HEK293 (cell line): Measurements from ENCODE around the gene ZHX3.

ENCODE experiments used
- ATF2 ChIP-seq: fragments of 450-650 bp; formaldehyde crosslinking; IDR thresholded peaks from 2 replicates; pipeline ENCODE4 v1.5.1; 2016; ENCODE audit warnings: missing biosample characterization, missing genetic modification characterization, low read depth
- GLIS2 ChIP-seq: fragments of 450-650 bp; formaldehyde crosslinking; IDR thresholded peaks from 2 replicates; pipeline ENCODE4 v1.5.1; 2016; ENCODE audit warnings: missing biosample characterization, missing genetic modification characterization
- HOXD13 ChIP-seq: sonication (generic); formaldehyde crosslinking; IDR thresholded peaks from 2 replicates; pipeline ENCODE4 v1.8.0; 2022; ENCODE audit warnings: missing genetic modification reagents, borderline replicate concordance
- KLF9 ChIP-seq: fragments of 450-650 bp; formaldehyde crosslinking; IDR thresholded peaks from 2 replicates; pipeline ENCODE4 v1.5.1; 2016; ENCODE audit warnings: missing biosample characterization, missing genetic modification characterization, low read depth
- MEIS1 ChIP-seq: sonication (generic); formaldehyde crosslinking; IDR thresholded peaks from 2 replicates; pipeline ENCODE4 v1.8.1; 2022; ENCODE audit warnings: missing genetic modification reagents, mild to moderate bottlenecking, borderline replicate concordance
- MYNN ChIP-seq: fragments of 450-650 bp; formaldehyde crosslinking; IDR thresholded peaks from 2 replicates; pipeline ENCODE4 v1.5.1; 2016; ENCODE audit warnings: missing biosample characterization, missing genetic modification characterization, borderline replicate concordance
- OVOL3 ChIP-seq: fragments of 450-650 bp; formaldehyde crosslinking; IDR thresholded peaks from 2 replicates; pipeline ENCODE4 v1.5.1; 2016; ENCODE audit warnings: missing biosample characterization, missing genetic modification characterization
- PRDM10 ChIP-seq: fragments of 450-650 bp; formaldehyde crosslinking; IDR thresholded peaks from 2 replicates; pipeline ENCODE4 v1.5.1; 2016; ENCODE audit warnings: missing biosample characterization, missing genetic modification characterization
- SCRT1 ChIP-seq: fragments of 450-650 bp; formaldehyde crosslinking; IDR thresholded peaks from 2 replicates; pipeline ENCODE4 v1.5.1; 2016; ENCODE audit warnings: missing biosample characterization, missing genetic modification characterization, borderline replicate concordance
- SP2 ChIP-seq: fragments of 450-650 bp; formaldehyde crosslinking; IDR thresholded peaks from 2 replicates; pipeline ENCODE4 v1.5.1; 2016; ENCODE audit warnings: missing biosample characterization, missing genetic modification characterization
- ZBTB44 ChIP-seq: fragments of 450-650 bp; IDR thresholded peaks from 2 replicates; pipeline ENCODE4 v1.5.1; 2018; ENCODE audit warnings: missing biosample characterization, mild to moderate bottlenecking, missing genetic modification characterization
- ZBTB49 ChIP-seq: fragments of 450-650 bp; formaldehyde crosslinking; IDR thresholded peaks from 2 replicates; pipeline ENCODE4 v1.5.1; 2016; ENCODE audit warnings: missing biosample characterization, missing genetic modification characterization, low read depth
- ZBTB8A ChIP-seq: fragments of 450-650 bp; formaldehyde crosslinking; IDR thresholded peaks from 2 replicates; pipeline ENCODE4 v1.5.1; 2016; ENCODE audit warnings: missing biosample characterization, missing genetic modification characterization
- ZFP3 ChIP-seq: fragments of 450-650 bp; formaldehyde crosslinking; IDR thresholded peaks from 2 replicates; pipeline ENCODE4 v1.5.1; 2016; ENCODE audit warnings: low read depth, missing biosample characterization, missing genetic modification characterization
- ZFP37 ChIP-seq: fragments of 450-650 bp; formaldehyde crosslinking; IDR thresholded peaks from 2 replicates; pipeline ENCODE4 v1.5.1; 2016; ENCODE audit warnings: missing biosample characterization, missing genetic modification characterization
- ZFP69B ChIP-seq: fragments of 450-650 bp; formaldehyde crosslinking; IDR thresholded peaks from 2 replicates; pipeline ENCODE4 v1.5.1; 2016; ENCODE audit warnings: missing biosample characterization, missing genetic modification characterization
- ZNF112 ChIP-seq: fragments of 450-650 bp; formaldehyde crosslinking; IDR thresholded peaks from 2 replicates; pipeline ENCODE4 v1.5.0; 2017; ENCODE audit warnings: missing biosample characterization, missing genetic modification characterization
- ZNF221 ChIP-seq: fragments of 450-650 bp; formaldehyde crosslinking; IDR thresholded peaks from 2 replicates; pipeline ENCODE4 v1.5.1; 2017; ENCODE audit warnings: missing biosample characterization, missing genetic modification characterization, borderline replicate concordance
- ZNF350 ChIP-seq: fragments of 450-650 bp; formaldehyde crosslinking; IDR thresholded peaks from 2 replicates; pipeline ENCODE4 v1.5.0; 2017; ENCODE audit warnings: missing biosample characterization, mild to moderate bottlenecking, missing genetic modification characterization
- ZNF366 ChIP-seq: fragments of 450-650 bp; formaldehyde crosslinking; conservative IDR thresholded peaks from 2 replicates; pipeline ENCODE4 v1.5.1; 2016; ENCODE audit warnings: missing biosample characterization, missing genetic modification characterization
- ZNF391 ChIP-seq: fragments of 450-650 bp; formaldehyde crosslinking; IDR thresholded peaks from 2 replicates; pipeline ENCODE4 v1.5.1; 2016; ENCODE audit warnings: low read depth, missing biosample characterization, missing genetic modification characterization, borderline replicate concordance
- ZNF394 ChIP-seq: fragments of 450-650 bp; formaldehyde crosslinking; IDR thresholded peaks from 2 replicates; pipeline ENCODE4 v1.5.1; 2016; ENCODE audit warnings: missing biosample characterization, missing genetic modification characterization, mild to moderate bottlenecking, moderate library complexity, borderline replicate concordance
- ZNF580 ChIP-seq: fragments of 450-650 bp; formaldehyde crosslinking; IDR thresholded peaks from 2 replicates; pipeline ENCODE4 v1.5.1; 2016; ENCODE audit warnings: missing biosample characterization, missing genetic modification characterization
- ZNF624 ChIP-seq: fragments of 450-650 bp; formaldehyde crosslinking; IDR thresholded peaks from 2 replicates; pipeline ENCODE4 v1.5.1; 2017; ENCODE audit warnings: missing biosample characterization, missing genetic modification characterization
- ZNF701 ChIP-seq: fragments of 450-650 bp; formaldehyde crosslinking; IDR thresholded peaks from 2 replicates; pipeline ENCODE4 v1.5.1; 2016; ENCODE audit warnings: missing biosample characterization, missing genetic modification characterization
- ZNF704 ChIP-seq: fragments of 450-650 bp; formaldehyde crosslinking; IDR thresholded peaks from 2 replicates; pipeline ENCODE4 v1.5.1; 2016; ENCODE audit warnings: missing biosample characterization, missing genetic modification characterization
- ZNF843 ChIP-seq: fragments of 450-650 bp; formaldehyde crosslinking; IDR thresholded peaks from 2 replicates; pipeline ENCODE4 v1.5.1; 2016; ENCODE audit warnings: missing biosample characterization, missing genetic modification characterization
- ZSCAN16 ChIP-seq: fragments of 450-650 bp; formaldehyde crosslinking; IDR thresholded peaks from 2 replicates; pipeline ENCODE4 v1.5.1; 2016; ENCODE audit warnings: missing biosample characterization, missing genetic modification characterization
- ZSCAN30 ChIP-seq: fragments of 450-650 bp; IDR thresholded peaks from 2 replicates; pipeline ENCODE4 v1.5.1; 2018; ENCODE audit warnings: missing biosample characterization, mild to moderate bottlenecking, missing genetic modification characterization, moderate library complexity

The ZHX3 gene

GRCh38 chr20:41137614-41138474 lies 179.7 kb downstream of the ZHX3 start (continued):
- no peak for TF ChIP-seq ZNF366 (tag by site-specific recombination)
- TF ChIP-seq ZBTB44 (tag by site-specific recombination), result peak; percentile 22; the same call in 1 of the 2 replicates
- TF ChIP-seq ZNF394 (tag by site-specific recombination), result no peak
- TF ChIP-seq SP2, result peak; percentile 72
- TF ChIP-seq ZNF391 (tag by site-specific recombination), result no peak
- TF ChIP-seq ZNF624 (tag by site-specific recombination), result no peak
- no peak for TF ChIP-seq ZFP69B (tag by site-specific recombination)
- no peak for TF ChIP-seq ZNF112
- TF ChIP-seq KLF9 (tag by site-specific recombination), result peak; percentile 86
- TF ChIP-seq GLIS2 (tag by site-specific recombination), result peak; percentile 95
- no peak for TF ChIP-seq OVOL3 (tag by site-specific recombination)
- peak; percentile 81 for TF ChIP-seq ZBTB8A (tag by site-specific recombination)
- TF ChIP-seq ZNF221, result no peak
- TF ChIP-seq ZSCAN16, result no peak
- TF ChIP-seq ZSCAN30 (tag by site-specific recombination), result peak; percentile 47; the same call in 1 of the 2 replicates
- TF ChIP-seq ZNF350 (tag by site-specific recombination), result no peak
- TF ChIP-seq HOXD13 (CRISPR knock-in tag), result no peak
- TF ChIP-seq SCRT1 (tag by site-specific recombination), result no peak
- no peak for TF ChIP-seq ZNF704 (tag by site-specific recombination)
- no peak; the same call in 1 of the 2 replicates for TF ChIP-seq MYNN (tag by site-specific recombination)
- no peak for TF ChIP-seq ZNF843 (tag by site-specific recombination)
- TF ChIP-seq ATF2, result no peak
- TF ChIP-seq ZNF701 (tag by site-specific recombination), result no peak
- TF ChIP-seq ZNF580 (tag by site-specific recombination), result no peak
- no peak for TF ChIP-seq MEIS1 (CRISPR knock-in tag)
- TF ChIP-seq PRDM10, result peak; percentile 81
- no peak for TF ChIP-seq ZFP3 (tag by site-specific recombination)
- TF ChIP-seq ZFP37 (tag by site-specific recombination), result no peak
- TF ChIP-seq ZBTB49, result no peak
